HG03280 (cell line): ENCODE results near the gene LRRC27.
A peak's percentile ranks its signal among the peaks of the same experiment; 100 is the strongest.

Experiments used
- ATAC-seq: cut with Tn5 transposase; IDR thresholded peaks from one replicate; pipeline ENCODE4 v1.9.1; 2021; ENCODE audit warnings: mild to moderate bottlenecking, moderate library complexity; ENCODE audit not compliant: unreplicated experiment

LRRC27 gene

GRCh38 chr10:132300582-132300981 is 31.4 kb upstream of the LRRC27 start:
- ATAC-seq: no peak

GRCh38 chr10:132301371-132302330 is 30.3 kb upstream of the LRRC27 start:
- no peak for ATAC-seq

DNA sequence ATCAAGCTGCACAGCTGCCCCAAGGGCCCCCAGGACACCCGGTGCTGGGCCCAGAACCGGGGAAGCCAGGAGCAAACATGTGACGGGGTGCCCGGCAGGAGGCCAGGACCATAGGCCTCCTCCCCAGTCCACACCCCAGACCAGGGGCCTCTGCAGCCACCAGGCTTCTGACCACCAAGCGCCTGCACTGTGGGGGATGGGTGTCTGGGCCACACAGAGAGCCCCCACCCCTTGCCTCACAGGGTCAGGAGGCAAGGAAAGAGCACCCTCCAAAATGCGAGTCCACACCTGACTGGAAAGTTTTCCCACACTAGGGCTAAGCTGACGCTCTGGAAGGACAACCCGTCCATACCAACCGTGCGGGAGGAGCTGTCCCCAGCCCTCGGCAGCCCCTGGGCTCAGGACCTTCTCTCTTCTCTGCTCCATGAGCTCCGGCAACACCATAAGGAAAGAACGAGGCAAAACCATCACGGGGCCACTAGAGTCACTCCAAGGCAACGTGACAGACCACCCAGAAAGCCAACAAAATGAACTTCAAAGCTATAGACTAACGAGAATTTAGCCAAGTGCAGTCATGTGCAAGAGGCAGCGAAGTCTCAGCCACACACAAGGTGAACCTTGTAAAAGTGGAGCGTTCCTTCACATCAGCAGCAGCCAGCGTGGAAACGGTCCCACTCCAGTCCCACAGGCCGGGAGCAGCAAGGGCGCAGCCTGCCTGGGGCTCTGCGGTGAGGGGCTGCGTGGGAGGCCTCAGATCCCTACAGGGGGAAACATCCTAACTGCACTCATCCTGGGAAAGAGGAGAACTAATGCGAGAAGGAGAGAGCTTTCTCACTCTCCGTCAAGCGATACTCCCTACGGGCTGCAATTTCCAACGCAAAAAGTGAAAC is 29.3 kb upstream of the LRRC27 start:
- ATAC-seq: no peak

- ATAC-seq: no peak
These were observed 28.5 kb upstream of the LRRC27 start for GRCh38 chr10:132303361-132304115.

DNA sequence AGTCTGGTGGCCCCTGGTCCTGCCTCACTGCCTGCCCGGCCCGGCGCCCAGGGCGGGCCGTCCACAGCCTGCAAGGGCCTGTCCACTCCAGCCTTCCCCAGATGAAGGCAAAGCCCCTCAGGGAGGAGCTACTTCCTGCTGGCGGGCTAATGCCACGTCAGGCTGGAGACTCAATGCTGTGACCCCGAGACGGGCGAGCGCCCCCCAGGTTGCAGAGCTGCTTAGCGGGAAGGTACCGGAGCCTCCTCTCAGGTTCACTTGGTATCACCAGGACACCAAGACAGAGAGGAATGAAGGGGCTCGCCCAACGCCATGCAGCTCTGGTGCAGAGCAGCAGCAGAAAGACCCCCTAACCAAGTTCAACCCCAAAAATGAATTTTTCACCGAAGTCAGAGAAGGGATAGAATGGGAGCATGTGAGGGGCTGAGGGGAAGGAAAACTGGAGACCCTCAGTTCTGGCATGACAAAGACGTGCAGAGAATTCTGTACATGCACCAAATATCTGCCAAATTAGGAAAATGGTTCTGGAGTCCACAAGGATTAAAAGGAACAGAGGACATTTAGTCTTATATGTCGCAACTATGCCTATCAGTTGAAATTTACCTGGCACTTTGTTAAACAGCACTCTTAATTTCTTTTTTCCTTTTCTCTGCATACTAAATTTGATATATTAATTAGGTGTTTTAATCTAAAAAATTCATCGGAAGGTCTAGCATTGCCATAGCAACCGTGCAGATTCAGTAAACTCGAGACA is 27.1 kb upstream of the LRRC27 start:
- ATAC-seq: no peak

DNA sequence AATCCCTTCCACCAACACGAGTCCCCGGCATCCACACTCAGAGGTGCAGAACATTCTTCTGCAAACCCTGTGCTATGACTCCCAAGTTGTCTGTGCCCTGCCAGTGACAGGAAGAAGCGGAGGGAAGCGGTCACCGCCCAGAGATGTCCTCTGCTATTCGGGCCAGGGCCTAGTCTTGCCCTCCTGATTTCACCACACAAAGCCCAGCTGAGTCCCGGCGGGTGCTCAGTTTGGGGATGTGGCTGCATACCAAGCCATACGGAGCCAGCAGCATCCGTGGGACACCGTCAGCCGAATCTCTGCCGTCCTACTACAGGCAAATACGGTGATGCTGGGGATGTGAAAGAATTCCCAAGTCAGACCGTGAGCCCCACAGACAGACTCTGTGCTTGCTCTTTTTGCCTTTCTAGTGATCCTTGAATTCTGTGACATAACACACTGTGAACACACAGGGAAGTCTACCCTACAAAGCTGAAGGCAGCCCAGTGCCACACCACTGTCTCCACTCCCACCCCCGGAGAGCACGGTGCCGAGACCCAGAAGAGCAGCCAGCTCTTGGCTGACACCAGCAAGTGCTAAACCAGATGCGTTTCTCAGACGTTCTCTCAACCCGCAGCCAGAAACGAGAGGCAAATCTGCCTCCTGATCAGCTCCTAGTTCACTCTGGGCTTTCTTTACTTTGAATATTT is 26.2 kb upstream of the LRRC27 start:
- ATAC-seq: no peak

DNA sequence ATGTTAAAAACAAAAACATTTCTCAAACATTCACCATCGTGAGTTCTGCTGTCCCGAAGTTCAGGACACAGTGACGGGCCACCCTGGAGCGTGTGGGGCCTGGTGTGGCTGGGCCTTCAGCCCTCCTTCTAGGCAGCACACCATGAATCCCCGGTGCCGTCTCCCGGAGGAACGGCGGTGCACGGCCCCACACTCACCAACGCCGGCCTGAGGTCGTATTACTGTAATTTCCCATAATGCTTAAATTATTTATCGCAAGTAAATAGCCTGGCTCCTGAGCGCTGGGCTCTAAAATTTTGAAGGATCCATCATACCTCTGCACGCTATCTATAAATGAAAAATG is 25.7 kb upstream of the LRRC27 start:
- ATAC-seq: no peak

DNA sequence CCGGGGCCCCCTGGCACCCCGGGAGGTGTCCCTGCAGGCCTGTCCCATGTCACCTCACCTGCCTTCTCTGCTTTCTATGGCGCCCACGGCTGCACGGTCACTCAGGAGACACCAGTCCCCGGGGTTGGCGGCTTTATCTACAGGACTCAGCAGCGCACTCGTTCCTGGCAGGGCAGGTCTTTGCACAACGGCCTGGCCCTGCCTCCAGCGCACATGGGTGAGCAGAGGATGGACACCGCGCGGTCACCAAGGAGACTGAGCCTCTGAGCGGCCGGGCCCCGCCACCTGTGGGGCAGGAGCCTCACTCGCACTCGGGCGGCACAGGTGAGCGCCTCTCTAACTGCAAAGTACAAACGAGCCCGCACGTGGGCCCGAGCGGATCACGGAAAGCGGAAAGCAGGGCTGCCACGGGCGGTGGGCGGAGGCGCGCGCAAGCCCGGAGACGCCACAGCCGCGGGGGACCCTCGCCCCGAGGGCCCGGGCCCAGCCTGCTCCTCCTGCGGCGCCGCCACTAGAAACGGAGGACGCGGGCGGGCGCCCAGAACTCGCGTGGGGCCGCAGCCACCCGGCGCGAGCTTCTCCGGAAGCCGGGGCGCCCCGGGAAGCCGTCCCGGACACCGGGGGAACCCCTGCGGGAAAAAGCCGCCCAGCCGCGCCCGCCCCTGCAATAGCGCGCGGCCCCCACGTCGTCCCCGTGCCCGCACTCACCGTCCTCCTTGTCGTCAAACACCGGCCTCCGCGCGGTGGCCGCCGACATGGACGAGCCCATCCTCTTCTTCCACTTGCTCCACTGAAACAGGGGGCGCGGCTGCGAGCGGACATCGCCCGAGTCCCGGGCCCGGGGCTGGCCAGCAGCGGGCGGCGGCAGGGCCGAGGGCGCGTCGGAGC is 24.9 kb upstream of the LRRC27 start:
- peak; percentile 4 for ATAC-seq

- ATAC-seq: peak; percentile 77
These were observed 24.0 kb upstream of the LRRC27 start, which contains the start of gene STK32C for GRCh38 chr10:132307823-132308586. TSS of gene STK32C (minus strand) at chr10:132307950. CDS start at chr10:132307833, 117 bp downstream.

DNA sequence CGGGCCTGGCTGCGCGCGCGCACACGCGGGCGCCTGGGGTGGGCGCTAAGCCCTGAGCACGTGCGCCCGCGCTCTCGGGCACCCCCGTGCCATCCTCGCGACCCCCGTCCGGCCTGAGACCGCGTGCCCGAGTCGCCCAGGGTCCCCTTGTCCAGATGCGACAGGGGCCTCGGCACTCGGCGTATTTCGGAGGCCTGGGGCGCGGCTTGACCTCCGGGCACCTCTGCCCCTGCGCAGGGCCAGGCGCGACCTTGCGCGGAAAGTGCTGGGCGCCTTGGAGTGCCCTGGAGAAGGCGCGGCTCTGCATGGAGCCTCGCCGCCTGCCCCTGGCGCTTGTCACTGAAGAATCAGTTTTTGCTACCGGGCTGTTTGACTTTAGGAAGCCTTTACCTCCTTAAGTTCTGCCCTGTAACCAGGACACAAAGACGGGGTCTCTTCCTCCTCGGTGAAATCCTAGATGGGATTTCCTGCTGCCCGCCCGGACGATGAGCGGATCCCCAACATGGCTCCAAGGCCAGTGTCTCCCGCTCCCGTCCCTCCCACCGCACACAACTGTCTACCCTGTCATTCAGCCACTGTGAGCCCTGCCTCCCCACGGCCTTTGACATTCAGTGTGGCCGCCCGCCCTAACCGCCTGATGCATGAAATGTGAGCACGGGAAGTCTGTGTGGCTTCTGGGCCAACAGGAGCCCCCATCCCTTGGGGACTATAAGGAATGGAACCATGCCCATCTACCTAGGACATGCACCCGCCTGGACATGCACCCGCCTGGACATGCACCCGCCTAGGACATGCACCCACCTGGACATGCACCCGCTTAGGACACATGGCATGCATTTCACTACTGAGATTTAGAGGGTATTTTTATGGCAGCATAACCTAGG is 23.2 kb upstream of the LRRC27 start:
- no peak for ATAC-seq

DNA sequence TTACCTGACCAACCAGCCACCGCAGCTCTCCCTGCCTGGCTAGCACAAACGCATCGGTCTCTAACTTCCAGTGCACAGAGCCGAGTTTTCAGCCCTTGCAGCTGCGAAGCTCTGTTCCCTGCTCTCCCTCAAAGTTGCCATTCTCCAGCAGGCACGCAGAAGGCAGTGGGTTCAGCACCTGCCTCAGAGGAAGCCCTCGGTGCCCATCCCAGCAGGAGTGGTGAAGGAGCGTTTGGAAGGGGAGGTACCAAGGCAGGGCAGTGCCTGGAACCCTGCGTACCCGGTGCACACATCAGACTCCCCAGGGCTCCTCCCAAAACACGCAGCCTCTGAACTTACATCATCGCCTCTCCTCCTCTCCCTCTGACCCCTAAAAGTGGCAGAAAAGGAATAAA is 22.5 kb upstream of the LRRC27 start:
- ATAC-seq: no peak

DNA sequence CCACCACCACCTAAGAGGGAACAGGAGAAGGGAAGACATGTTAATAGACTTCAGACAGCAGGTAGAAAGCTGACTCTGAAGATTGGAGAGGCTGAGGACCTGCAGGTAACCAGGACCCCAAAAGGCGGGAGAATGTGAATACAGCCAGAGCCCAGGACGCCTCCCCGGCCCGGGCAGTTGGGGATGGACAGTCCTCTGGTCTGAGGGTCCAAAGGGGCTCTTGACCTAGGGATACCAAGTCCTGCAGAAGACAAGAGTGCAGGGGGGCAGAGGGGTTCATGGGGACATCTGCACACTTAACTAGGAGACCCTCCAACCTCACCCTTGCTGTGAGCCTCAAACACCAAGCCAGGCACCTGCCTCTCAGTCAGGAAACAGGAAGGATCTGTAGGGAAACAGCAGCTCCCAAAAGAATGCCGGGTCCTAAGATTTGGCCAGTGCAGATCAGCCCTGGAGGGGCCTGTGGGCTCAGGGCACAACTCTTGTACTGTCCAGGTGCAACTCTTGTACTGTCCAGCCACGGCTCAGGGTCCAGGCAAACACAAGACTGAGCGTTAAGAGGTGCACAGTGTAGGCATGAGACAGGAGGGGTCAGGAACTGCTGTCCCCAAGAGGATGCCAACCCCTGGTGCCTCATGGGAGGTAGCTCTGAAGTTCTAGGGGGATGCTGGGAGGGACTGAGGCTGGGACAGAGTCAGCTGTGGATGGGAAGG is 22.0 kb upstream of the LRRC27 start:
- no peak for ATAC-seq

DNA sequence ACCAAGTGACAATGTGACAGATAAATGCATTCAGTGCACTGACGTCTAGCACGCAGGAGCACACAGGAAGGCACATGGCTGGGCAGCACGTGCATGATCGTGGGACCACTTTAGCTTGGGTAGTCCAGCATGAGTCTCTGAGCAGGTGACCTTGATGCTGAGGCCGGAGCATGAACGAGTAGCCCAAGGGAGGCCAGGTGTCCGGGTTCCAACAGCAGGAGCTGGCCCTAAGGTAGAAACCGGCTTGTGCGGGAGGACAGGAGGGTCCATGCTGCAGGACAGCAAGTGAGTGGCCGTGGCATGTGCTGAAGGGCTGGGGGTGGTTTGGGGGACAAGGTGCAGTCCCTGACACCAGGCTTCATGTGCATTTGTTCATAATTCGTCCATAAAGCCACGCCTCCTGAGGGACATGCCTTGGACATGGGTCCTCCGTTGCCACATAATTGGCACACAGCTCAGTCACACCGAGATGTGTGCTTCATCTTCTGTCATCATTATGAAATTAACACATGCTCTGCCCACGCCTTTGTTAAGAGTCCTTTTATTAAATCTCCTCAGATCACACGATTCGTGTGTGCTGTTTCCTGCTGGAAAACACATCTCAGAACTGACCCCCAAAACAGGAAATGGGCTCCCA is 21.2 kb upstream of the LRRC27 start:
- no peak for ATAC-seq

DNA sequence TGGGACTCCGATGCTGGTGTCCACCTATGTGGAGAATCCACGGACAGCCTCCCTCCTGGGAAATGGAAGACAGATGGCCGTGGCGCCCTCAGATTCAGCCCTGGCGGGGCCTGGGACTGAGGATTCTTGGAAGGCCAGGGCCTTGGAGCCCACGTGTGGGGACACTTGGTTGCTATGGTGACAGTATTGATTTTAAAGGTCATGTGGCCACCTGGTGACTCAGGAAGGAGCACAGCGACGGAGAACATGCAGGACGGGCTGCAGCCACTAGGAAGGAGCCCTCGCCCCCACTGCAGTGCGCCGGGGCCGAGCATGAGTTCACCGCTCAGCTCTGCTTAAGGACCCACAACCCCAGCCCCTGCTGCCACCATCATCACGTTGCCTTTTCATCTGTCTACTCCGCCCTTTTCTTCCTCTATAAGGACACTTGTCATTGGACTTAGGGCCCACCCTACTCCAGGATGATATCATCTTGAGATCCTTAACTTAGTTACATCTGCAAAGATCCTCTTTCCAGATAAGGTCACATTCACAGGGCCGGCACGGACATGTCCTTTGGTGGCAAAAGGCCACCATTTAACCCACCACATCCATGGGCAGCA is 20.6 kb upstream of the LRRC27 start:
- ATAC-seq: no peak

DNA sequence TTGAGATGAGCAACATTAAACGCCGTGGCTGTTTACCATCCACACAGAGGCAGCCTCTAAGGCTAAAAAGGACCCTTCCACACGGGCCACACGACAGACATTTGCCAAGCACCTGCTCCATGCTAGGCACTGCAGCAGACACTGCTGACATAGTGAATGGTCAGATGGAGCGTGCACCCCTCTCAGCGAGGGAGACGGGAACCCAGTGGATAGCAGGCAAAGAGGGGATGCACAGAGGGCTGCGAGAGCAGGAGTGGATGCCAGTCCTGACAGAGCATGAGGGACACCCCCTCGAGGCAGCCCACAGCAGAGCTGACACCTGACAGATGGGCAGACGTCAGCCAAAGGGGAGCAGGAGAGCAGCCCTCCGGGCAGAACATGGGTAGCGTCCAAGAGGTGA is 18.7 kb upstream of the LRRC27 start:
- no peak for ATAC-seq

- no peak for ATAC-seq
These were observed 18.1 kb upstream of the LRRC27 start for GRCh38 chr10:132313865-132314264.
